BJ (cell line): ENCODE measurements around the gene PIK3R2. TPM values are rescaled to one million over a fixed set of nuclear protein-coding genes. Genes with fewer than 3 reads are reported as not detected.

Source experiments
- CTCF ChIA-PET: fragments of 350-600 bp; formaldehyde crosslinking; extraction: SDS; loops from one replicate; lab custom pipeline; 2021; ENCODE audit warnings: antibody characterized with exemption, inconsistent platforms; lab: Yijun Ruan, JAX
- POLR2A ChIA-PET: fragments of 300-600 bp; sonication (Branson Sonifier 250); formaldehyde crosslinking; extraction: SDS; loops from one replicate; lab custom pipeline; 2021; ENCODE audit warnings: antibody characterized with exemption; lab: Charles Lee
- DNase-seq: peaks from one replicate; pipeline ENCODE4 v3.0.0-alpha.2; 2011; ENCODE audit warnings: low read depth
- H3K27me3 ChIP-seq: 2 replicates; pipeline ENCODE4 v1.6.0; 2011; ENCODE audit warnings: low read length; ENCODE audit not compliant: control insufficient read depth, insufficient read depth
- H3K36me3 ChIP-seq: 2 replicates; pipeline ENCODE4 v1.5.1; 2011; ENCODE audit warnings: low read length; ENCODE audit not compliant: control insufficient read depth, insufficient read depth
- H3K4me3 ChIP-seq: 2 replicates; pipeline ENCODE4 v1.5.1; 2011; ENCODE audit warnings: low read depth, mild to moderate bottlenecking, control low read depth, low read length
- CTCF ChIP-seq: IDR thresholded peaks from 2 replicates; pipeline ENCODE4 v1.5.1; 2011; ENCODE audit warnings: low read depth, mild to moderate bottlenecking, control low read depth, inconsistent platforms, low read length, moderate library complexity; ENCODE audit not compliant: insufficient read depth
- polyA plus RNA-seq: library from polyadenylated mRNA; depleted of rRNA; stranded (reverse); fragments of >200 nt; gene quantifications from 2 replicates; pipeline ENCODE4 v1.2.3, GENCODE V29; 2011

PIK3R2 gene
- polyA plus RNA-seq, 1 experiment, result 17.4 TPM

DNA sequence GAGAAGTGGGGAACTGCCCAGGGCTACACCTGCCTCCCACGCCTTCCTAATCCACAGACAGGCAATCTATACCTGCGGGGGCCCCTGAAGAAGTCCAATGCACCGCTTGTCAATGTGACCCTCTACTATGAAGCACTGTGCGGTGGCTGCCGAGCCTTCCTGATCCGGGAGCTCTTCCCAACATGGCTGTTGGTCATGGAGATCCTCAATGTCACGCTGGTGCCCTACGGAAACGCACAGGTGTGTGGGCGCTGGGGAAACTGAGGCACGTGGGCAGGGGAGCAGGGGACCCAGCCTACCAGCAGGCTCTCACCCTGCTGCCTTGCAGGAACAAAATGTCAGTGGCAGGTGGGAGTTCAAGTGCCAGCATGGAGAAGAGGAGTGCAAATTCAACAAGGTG, 22.0 kb downstream of the PIK3R2 start:
- no peaks in the 10 kb centered on the region for H3K36me3 ChIP-seq
- no peak for TF ChIP-seq CTCF
- POLR2A ChIA-PET, result no interaction called here
- no peak overlapping the region for H3K4me3 ChIP-seq
- CTCF ChIA-PET, result no interaction called here
- no peaks in the 10 kb centered on the region for H3K27me3 ChIP-seq
- DNase-seq, result no peak

DNA sequence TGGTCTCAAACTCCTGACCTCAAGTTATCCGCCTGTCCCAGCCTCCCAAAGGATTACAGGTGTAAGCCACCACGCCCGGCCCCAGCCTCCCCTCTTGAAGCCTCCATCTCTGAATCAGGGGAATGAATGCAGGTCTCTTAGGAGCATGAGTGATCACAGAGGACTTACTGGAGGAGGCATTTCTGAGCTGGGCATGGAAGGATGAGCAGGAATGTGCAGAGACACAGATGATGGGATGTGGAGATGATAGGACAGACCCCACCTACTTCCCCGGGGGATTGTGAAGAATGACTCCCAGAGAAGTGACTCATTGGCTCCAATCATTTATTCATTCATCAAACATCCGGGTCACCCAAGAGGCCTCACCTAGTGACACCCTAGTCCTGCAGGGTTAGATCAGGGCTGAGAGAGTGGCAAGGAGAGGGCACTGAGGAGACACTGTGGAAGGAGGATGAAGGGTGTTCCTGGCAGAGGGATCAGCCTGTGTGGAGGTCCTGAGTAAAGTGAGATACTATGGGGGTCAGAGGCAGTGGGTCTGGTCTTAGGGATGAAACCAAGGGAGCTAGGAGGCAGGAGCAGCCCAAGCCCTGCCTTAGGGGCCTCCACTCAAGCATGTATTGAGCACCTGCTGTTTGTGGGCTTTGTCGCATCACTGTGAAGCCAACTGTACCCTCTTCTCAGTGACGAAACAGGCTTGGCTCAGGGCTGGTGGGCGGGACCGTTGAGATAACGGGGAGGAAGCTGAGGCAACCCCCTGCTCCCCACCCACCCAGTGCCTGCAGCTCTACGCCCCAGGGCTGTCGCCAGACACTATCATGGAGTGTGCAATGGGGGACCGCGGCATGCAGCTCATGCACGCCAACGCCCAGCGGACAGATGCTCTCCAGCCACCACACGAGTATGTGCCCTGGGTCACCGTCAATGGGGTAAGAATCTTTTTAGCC, 23.7 kb downstream of the PIK3R2 start:
- POLR2A ChIA-PET, result no interaction called here
- no peak for DNase-seq
- no peak for TF ChIP-seq CTCF

GRCh38 chr19:18179957-18180356, 27.0 kb downstream of the PIK3R2 start:
- H3K36me3 ChIP-seq, result no peaks in the 10 kb centered on the region
- POLR2A ChIA-PET, result no interaction called here
- no peak overlapping the region for H3K4me3 ChIP-seq
- TF ChIP-seq CTCF, result no peak
- H3K27me3 ChIP-seq, result no peaks in the 10 kb centered on the region
- CTCF ChIA-PET, result interaction anchor here (0.6 to 5.1 kb wide), 2 partner anchors 12 to 71 kb away, joined by 5 to 19 read pairs; no protein-coding TSS in a partner anchor
- DNase-seq, result no peak

More for the DNA sequence above, 23.7 kb downstream of the PIK3R2 start:
- Histone ChIP-seq H3K4me3 (no peak overlapping the region), H3K27me3 (no peaks in the 10 kb centered on the region), H3K36me3 (no peaks in the 10 kb centered on the region)
- CTCF ChIA-PET, result interaction anchor here (0.9 to 1.6 kb wide), 4 partner anchors 9 to 75 kb away, joined by 3 to 6 read pairs (median 4); no protein-coding TSS in a partner anchor

- Histone ChIP-seq H3K4me3 (no peak overlapping the region), H3K27me3 (no peaks in the 10 kb centered on the region), H3K36me3 (no peaks in the 10 kb centered on the region)
- ChIA-PET CTCF (interaction anchor here (0.9 to 5.1 kb wide), 4 partner anchors 12 to 145 kb away, joined by 3 to 19 read pairs (median 5); no protein-coding TSS in a partner anchor), POLR2A (no interaction called here)
- no peak for DNase-seq
- TF ChIP-seq CTCF, result no peak
These were observed 30.6 kb downstream of the PIK3R2 start for GRCh38 chr19:18183529-18183928.

DNA sequence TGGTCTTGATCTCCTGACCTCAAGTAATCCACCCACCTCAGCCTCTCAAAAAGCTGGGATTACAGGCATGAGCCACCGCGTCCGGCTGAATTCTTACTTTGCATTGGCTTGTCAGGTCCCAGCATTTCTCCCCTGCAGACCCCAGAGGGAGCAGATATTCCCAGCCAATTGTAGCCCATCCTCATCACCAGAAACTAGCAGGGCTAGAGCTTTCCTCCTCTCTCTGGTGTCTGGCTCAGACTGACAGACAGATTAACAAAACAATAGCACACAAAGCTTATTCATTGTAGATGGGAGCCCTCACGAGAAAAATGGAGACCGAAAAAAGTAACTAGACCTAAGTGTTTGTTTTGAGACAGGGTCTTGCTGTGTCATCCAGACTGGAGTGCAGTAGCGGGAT, 32.6 kb downstream of the PIK3R2 start:
- ChIA-PET CTCF (interaction anchor here (0.8 to 3.3 kb wide), 5 partner anchors 17 to 230 kb away, joined by 3 to 21 read pairs (median 7); partner anchors contain the start of gene PIK3R2), POLR2A (no interaction called here)
- no peak for DNase-seq
- H3K27me3 ChIP-seq, result no peaks in the 10 kb centered on the region
- H3K36me3 ChIP-seq, result no peaks in the 10 kb centered on the region
- no peak overlapping the region for H3K4me3 ChIP-seq
- no peak for TF ChIP-seq CTCF
